GM23248 (cell line): ENCODE measurements around the gene BICC1.

ENCODE experiments used
- EZH2 ChIP-seq: fragments of 200-600 bp; sonication (generic); IDR thresholded peaks from 2 replicates; pipeline ENCODE4 v1.6.1; 2018; ENCODE audit warnings: antibody characterized with exemption, mild to moderate bottlenecking; ENCODE audit not compliant: insufficient read depth, poor library complexity, severe bottlenecking
- EZH2phosphoT487 ChIP-seq: fragments of 200-600 bp; sonication (generic); IDR thresholded peaks from 2 replicates; pipeline ENCODE4 v1.6.1; 2018; ENCODE audit warnings: antibody characterized with exemption, moderate library complexity, mild to moderate bottlenecking, low read depth; ENCODE audit not compliant: insufficient read depth

DNA sequence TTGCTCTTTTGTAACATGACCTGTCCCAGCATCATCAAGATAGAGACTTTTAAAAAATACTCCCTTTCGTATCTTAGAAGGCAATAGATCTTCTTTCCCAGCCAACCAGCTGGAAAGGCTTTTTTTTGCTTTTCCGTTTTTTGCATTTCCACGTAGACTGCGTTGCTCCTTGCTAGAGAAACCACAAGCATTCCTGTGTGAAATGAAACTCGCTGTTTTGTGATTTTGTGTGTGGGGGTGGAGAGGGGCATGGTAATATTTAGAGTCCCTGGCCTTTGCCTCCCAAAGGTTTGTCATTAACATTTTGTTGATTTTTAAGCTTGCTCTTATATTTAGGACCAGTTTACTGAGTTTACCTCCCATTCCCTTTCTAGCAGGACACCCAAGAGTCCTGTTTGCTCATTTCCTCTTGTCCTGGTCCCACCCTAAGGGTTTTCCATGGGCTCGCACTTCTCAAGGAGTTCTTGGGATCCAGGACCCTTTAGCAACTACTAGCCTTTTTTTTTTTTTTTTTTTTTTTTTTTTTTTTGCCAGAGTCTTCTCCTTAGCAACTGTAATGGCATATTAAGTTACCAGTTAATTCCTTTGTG lies 243.6 kb downstream of the BICC1 start:
- no peak for TF ChIP-seq EZH2
- TF ChIP-seq EZH2phosphoT487, result no peak
